K562 (cell line): ENCODE data around the gene GRIP1. TPM values are rescaled to one million over a fixed set of nuclear protein-coding genes. Genes with fewer than 3 reads are reported as not detected.

Experiments used
- ATAC-seq: fragments of 200-7000 bp; cut with Tn5 transposase; 3 replicates; pipeline ENCODE4 v1.9.1; 2020; ENCODE audit warnings: moderate library complexity
- BruUV-seq: library from RNA; stranded (reverse); fragments of 400-500 nt; replicated peaks from 2 replicates; lab custom pipeline; 2021; lab: Mats Ljungman, UMichigan
- CTCF ChIA-PET: fragments of 300-600 bp; formaldehyde crosslinking; extraction: SDS; loops from one replicate; lab custom pipeline; 2021; ENCODE audit warnings: low intra/inter-chr PET ratio; lab: Yijun Ruan, JAX
- POLR2A ChIA-PET: fragments of 300-600, 350-650 bp; sonication (Branson Sonifier 250); formaldehyde crosslinking; extraction: SDS; loops from one replicate; lab custom pipeline; 2021; ENCODE audit warnings: antibody characterized with exemption, inconsistent platforms; lab: Yijun Ruan, JAX
- DNase-seq, 4 experiments: peaks; one replicate each; pipeline versions ENCODE4 v3.0.0 to v3.0.0-alpha.2; 2011 to 2018; ENCODE audit warnings: low spot score in 3 of 4, mixed read lengths in 3 of 4; ENCODE audit errors: extremely low read depth in 1 of 4
- FAIRE-seq: peaks from 2 replicates; lab custom pipeline; 2011; peaks lifted over from hg19 to GRCh38; lab: Jason Lieb, UNC
- H2AFZ ChIP-seq: 2 replicates; pipeline ENCODE4 v1.6.0; 2011; ENCODE audit warnings: low read depth, low read length, control low read depth, inconsistent platforms
- H3K27ac ChIP-seq: fragments of 200-600 bp; 3 replicates; pipeline ENCODE4 v1.8.0; 2011; ENCODE audit warnings: low read depth, mild to moderate bottlenecking, control low read depth, inconsistent platforms, low read length, moderate library complexity, mixed read lengths; ENCODE audit errors: extremely low read depth
- H3K27me3 ChIP-seq, 2 experiments: fragments of 300-600 bp in 1 of 2; 2 replicates in 1 of 2; 3 replicates in 1 of 2; pipeline versions ENCODE4 v1.6.0 to v1.8.0; 2011; ENCODE audit warnings: inconsistent platforms in 2 of 2, low read length in 2 of 2, mild to moderate bottlenecking in 1 of 2, mixed read lengths in 1 of 2, moderate library complexity in 1 of 2; ENCODE audit not compliant: control insufficient read depth in 2 of 2, insufficient read depth in 2 of 2
- H3K36me3 ChIP-seq: fragments of 300-600 bp; 3 replicates; pipeline ENCODE4 v1.8.0; 2011; ENCODE audit warnings: mild to moderate bottlenecking, low read length, inconsistent platforms; ENCODE audit not compliant: control insufficient read depth, insufficient read depth
- H3K4me1 ChIP-seq, 2 experiments: fragments of 200-600 bp in 1 of 2; replicated peaks in 1 of 2; 2 replicates in 1 of 2; 3 replicates in 1 of 2; pipeline versions ENCODE4 v1.5.1 to v1.8.0; 2011; ENCODE audit warnings: inconsistent platforms in 2 of 2, low read length in 2 of 2, mild to moderate bottlenecking in 1 of 2, mixed read lengths in 1 of 2, moderate library complexity in 1 of 2; ENCODE audit not compliant: control insufficient read depth in 2 of 2, insufficient read depth in 2 of 2
- H3K4me2 ChIP-seq: 2 replicates; pipeline ENCODE4 v1.6.1; 2011; ENCODE audit warnings: low read length, control low read depth, inconsistent platforms, mixed read lengths; ENCODE audit not compliant: insufficient read depth
- H3K4me3 ChIP-seq: fragments of 200-600 bp; sonication (generic), shearing (Covaris generic); 2 replicates; pipeline ENCODE4 v1.5.1; 2016; ENCODE audit warnings: control low read depth, inconsistent platforms
- H3K79me2 ChIP-seq: fragments of 200-600 bp; 3 replicates; pipeline ENCODE4 v1.8.0; 2011; ENCODE audit warnings: low read length, inconsistent platforms; ENCODE audit not compliant: control insufficient read depth, insufficient read depth
- H3K9ac ChIP-seq, 2 experiments: 2 replicates each; pipeline versions ENCODE4 v1.6.0 to v1.6.1; 2011; ENCODE audit warnings: low read depth in 2 of 2, low read length in 2 of 2, control low read depth in 1 of 2, inconsistent platforms in 1 of 2, mild to moderate bottlenecking in 1 of 2, mixed read lengths in 1 of 2; ENCODE audit not compliant: insufficient read depth in 1 of 2
- H3K9me1 ChIP-seq: one replicate; pipeline ENCODE4 v1.6.0; 2011; ENCODE audit warnings: inconsistent platforms, mild to moderate bottlenecking, low read length, moderate library complexity; ENCODE audit not compliant: control insufficient read depth, insufficient read depth
- H3K9me3 ChIP-seq: replicated peaks from 2 replicates; pipeline ENCODE4 v1.5.1; 2011; ENCODE audit warnings: low read depth, low read length, inconsistent platforms; ENCODE audit not compliant: control insufficient read depth, insufficient read depth
- H4K20me1 ChIP-seq: replicated peaks from 2 replicates; pipeline ENCODE4 v1.6.1; 2011; ENCODE audit warnings: low read length, inconsistent platforms, mixed read lengths; ENCODE audit not compliant: control insufficient read depth, insufficient read depth
- ATF1 ChIP-seq, 2 experiments: fragments of 450-650 bp in 1 of 2; IDR thresholded peaks; 2 replicates each; pipeline ENCODE4 v1.6.1; 2016; ENCODE audit warnings: missing compliant biosample characterization in 1 of 2, missing genetic modification characterization in 1 of 2
- CUX1 ChIP-seq: fragments of 200-800 bp; sonication (Bioruptor generic); IDR thresholded peaks from 2 replicates; pipeline ENCODE4 v1.6.1; 2016; ENCODE audit warnings: missing genetic modification characterization, missing compliant biosample characterization
- SREBF2 ChIP-seq: sonication (generic); formaldehyde crosslinking; IDR thresholded peaks from 2 replicates; pipeline ENCODE4 v1.4.0; 2020; ENCODE audit warnings: mild to moderate bottlenecking, missing genetic modification reagents
- WGBS: fragments of 100-300 bp; shearing (Covaris generic); methylation state at CpG from one replicate; pipeline ENCODE4 v1.1.6; 2016; ENCODE audit warnings: low coverage, mixed read lengths; ENCODE audit not compliant: insufficient coverage; ENCODE audit errors: missing lambda C conversion rate; 5-methylcytosine and 5-hydroxymethylcytosine counted together
- in situ Hi-C: fragments of 300-500 bp; cut with MboI; formaldehyde crosslinking; loops from 4 replicates; pipeline ENCODE4 v1.15.0; 2018; ENCODE audit warnings: inconsistent platforms, mixed read lengths
- intact Hi-C: fragments of 100-400 bp; cut with micrococcal nuclease; formaldehyde crosslinking; loops from 2 replicates; pipeline ENCODE4 v1.14.2; 2022
- polyA plus RNA-seq, 8 experiments: library from polyadenylated mRNA; depleted of rRNA in 4 of 8; stranded (reverse) in 5 of 8; unstranded in 3 of 8; fragments of >200 nt; fragmentation: Nextera tagmentation in 2 of 8; fragmentation: Illumina TruSeq in 1 of 8; extraction: Ambion mirVana in 2 of 8; extraction: Trizol in 1 of 8; gene quantifications; 2 replicates each; pipeline versions ENCODE4 v1.2.1 to v1.2.3, GENCODE V29; 2011 to 2014; ENCODE audit warnings: inconsistent platforms in 1 of 8, missing spikeins in 1 of 8
- total RNA-seq, 7 experiments: library from RNA; depleted of rRNA in 6 of 7; stranded (reverse); fragments of >200 nt in 6 of 7; fragmentation: Illumina TruSeq in 2 of 7; extraction: Trizol in 2 of 7; gene quantifications; 2 replicates each; pipeline versions ENCODE4 v1.2.1 to v1.2.3, GENCODE V29; 2011 to 2021; ENCODE audit warnings: low replicate concordance in 1 of 7

GRIP1 gene
- total and polyA plus RNA-seq, 9 of the 15 experiments (the other 6 are each of a cell fraction or from before 2014, with no cell fraction given), result 0.28 to 1.2 (median 0.45) TPM

- Histone ChIP-seq H3K27ac (no peak overlapping the region), H3K4me2 (no peak overlapping the region), H3K4me1 (no peaks in the 10 kb centered on the region), H3K9ac (no peak overlapping the region), H4K20me1 (no peaks in the 10 kb centered on the region), H3K4me3 (no peak overlapping the region), H3K9me1 (no peaks in the 10 kb centered on the region), H3K27me3 (no peaks in the 10 kb centered on the region), H2AFZ (no peak overlapping the region), H3K36me3 (no peaks in the 10 kb centered on the region), H3K9me3 (no peaks in the 10 kb centered on the region), H3K79me2 (no peaks in the 10 kb centered on the region)
- CTCF ChIA-PET, result no interaction called here
- 0% methylated on average over 1 of the region's 1 CpG for WGBS
- POLR2A ChIA-PET, result no interaction called here
- ATAC-seq, result no peak
- no TSS peak for BruUV-seq
- FAIRE-seq, result no peak
- in situ Hi-C loops (no loop called here), intact Hi-C loops (no loop called here)
- DNase-seq, result no peak
- TF ChIP-seq ATF1 (CRISPR knock-in tag; IDR thresholded peaks at IDR 0.05) (no peak), ATF1 (tag; IDR thresholded peaks at IDR 0.05) (no peak), CUX1 (CRISPR knock-in tag) (no peak), SREBF2 (CRISPR knock-in tag) (no peak)
These were observed 34.7 kb downstream of the GRIP1 start for GRCh38 chr12:66644151-66644550.
